ENCODE data around the gene EBI3.
"Not testable (repeated sequence)": the region's sequence is repeated elsewhere in the genome, so short reads cannot be mapped to it uniquely, and the experiment has no call there.

The EBI3 gene

GRCh38 chr19:4228765-4229178, 551 bp upstream of the EBI3 start:
- DNase-seq (ENCODE audit: extremely low read depth, low read depth): no peak
- TF ChIP-seq, protein P1, sequence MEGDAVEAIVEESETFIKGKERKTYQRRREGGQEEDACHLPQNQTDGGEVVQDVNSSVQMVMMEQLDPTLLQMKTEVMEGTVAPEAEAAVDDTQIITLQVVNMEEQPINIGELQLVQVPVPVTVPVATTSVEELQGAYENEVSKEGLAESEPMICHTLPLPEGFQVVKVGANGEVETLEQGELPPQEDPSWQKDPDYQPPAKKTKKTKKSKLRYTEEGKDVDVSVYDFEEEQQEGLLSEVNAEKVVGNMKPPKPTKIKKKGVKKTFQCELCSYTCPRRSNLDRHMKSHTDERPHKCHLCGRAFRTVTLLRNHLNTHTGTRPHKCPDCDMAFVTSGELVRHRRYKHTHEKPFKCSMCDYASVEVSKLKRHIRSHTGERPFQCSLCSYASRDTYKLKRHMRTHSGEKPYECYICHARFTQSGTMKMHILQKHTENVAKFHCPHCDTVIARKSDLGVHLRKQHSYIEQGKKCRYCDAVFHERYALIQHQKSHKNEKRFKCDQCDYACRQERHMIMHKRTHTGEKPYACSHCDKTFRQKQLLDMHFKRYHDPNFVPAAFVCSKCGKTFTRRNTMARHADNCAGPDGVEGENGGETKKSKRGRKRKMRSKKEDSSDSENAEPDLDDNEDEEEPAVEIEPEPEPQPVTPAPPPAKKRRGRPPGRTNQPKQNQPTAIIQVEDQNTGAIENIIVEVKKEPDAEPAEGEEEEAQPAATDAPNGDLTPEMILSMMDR (IDR thresholded peaks at IDR 0.05; ENCODE audit: low read depth, low read length, missing control alignments): no peak
- no peak overlapping the region for H3K4me3 ChIP-seq (replicated peaks; ENCODE audit: low read depth, low read length)

- H3K4me3 ChIP-seq (replicated peaks; ENCODE audit: low read depth, low read length); DNase-seq (ENCODE audit: extremely low read depth, low read depth): not testable (repeated sequence)
Measured at GRCh38 chr19:4230237-4230636, 914 bp downstream of the EBI3 start.

- DNase-seq (ENCODE audit: extremely low read depth, low read depth); H3K4me3 ChIP-seq (replicated peaks; ENCODE audit: low read depth, low read length): not testable (repeated sequence)
Measured at GRCh38 chr19:4231521-4231920, 2.2 kb downstream of the EBI3 start.

GRCh38 chr19:4232139-4232538, 2.8 kb downstream of the EBI3 start:
- not testable (repeated sequence) for H3K4me3 ChIP-seq (replicated peaks; ENCODE audit: low read depth, low read length); DNase-seq (ENCODE audit: extremely low read depth, low read depth)

DNA sequence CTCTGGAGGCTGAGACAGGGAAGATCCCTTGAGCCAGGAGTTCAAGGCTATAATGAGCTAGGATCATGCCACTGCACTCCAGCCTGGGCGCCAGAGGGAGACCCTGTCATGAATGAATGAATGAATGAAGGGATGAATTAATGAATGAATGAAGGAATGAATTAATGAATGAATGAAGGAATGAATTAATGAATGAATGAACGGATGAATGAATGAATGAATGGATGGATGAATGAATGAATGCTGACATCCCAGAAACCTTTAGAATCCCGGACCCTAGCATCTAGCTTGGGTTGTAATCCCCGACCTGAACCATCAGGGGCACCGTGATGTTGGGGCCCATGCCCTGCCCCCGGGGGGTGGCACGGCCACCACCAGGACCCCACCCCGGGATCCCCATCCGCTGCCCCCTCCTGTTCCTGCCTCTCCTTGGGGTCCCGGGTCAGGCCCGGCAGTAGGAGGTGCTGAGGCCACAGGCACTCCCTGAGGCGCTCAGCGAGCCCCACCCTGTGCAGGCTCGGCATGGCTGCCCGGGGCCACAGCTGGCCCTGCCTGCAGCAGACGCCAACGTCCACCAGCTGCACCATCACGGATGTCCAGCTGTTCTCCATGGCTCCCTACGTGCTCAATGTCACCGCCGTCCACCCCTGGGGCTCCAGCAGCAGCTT, 3.4 kb downstream of the EBI3 start:
- TF ChIP-seq, protein P1 (IDR thresholded peaks at IDR 0.05; ENCODE audit: low read depth, low read length, missing control alignments): no peak
- no peak for DNase-seq (ENCODE audit: extremely low read depth, low read depth)
- H3K4me3 ChIP-seq (replicated peaks; ENCODE audit: low read depth, low read length): no peak overlapping the region

DNA sequence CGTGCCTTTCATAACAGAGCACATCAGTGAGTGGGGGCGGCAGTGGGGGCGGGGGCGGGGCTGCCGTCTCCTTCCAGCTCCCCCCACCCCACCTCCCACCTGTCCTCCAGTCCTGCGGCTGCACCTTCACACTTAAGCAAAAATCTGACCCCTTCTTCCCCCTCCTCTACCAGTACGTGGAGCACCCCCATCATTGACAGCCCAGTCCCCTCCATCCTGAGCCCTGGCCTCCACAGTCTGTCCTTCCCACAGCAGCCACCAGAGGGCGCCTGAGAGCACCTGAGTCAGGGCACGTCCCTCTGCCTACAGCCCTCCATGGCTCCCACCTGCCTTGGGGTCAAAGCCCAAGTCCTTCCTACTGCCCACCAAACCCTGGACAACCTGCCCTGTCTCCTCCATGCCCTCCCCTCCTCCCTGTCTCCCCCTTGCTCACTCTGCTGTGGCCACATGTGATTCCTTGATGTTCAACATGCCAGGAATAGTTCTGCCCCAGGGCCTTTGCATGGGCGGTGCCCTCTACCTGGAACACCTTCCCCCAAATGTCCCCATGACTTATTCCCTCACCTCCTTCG, 4.0 kb downstream of the EBI3 start:
- TF ChIP-seq, protein P1 (IDR thresholded peaks at IDR 0.05; ENCODE audit: low read depth, low read length, missing control alignments): peak; percentile 87
- H3K4me3 ChIP-seq (replicated peaks; ENCODE audit: low read depth, low read length): no peak overlapping the region
- DNase-seq (ENCODE audit: extremely low read depth, low read depth): no peak

DNA sequence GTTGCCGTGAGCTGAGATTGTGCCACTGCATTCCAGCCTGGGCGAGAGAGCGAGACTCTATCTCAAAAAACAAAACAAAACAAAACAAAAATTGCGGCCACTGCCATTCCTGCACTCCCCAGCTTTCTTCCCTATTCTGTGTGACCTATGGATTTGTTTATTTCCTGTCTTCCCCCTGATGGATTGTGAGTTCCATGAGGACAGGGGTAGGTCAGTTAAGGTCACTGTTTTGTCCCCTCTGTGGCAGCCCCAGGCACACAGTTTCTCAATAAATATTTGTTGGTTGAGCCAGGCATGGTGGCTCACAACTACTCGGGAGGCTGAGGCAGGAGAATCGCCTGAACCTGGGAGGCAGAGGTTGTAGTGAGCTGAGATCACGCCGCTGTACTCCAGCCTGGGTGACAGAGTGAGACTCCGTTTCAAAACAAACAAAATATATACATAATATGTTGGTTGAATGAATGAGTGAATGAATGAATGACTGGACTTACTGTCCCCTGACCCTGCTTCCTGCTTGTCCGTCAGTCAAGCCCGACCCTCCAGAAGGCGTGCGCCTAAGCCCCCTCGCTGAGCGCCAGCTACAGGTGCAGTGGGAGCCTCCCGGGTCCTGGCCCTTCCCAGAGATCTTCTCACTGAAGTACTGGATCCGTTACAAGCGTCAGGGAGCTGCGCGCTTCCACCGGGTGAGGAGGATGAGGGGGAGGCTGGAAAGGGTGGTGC, 5.0 kb downstream of the EBI3 start:
- TF ChIP-seq, protein P1 (IDR thresholded peaks at IDR 0.05; ENCODE audit: low read depth, low read length, missing control alignments): no peak
- DNase-seq (ENCODE audit: extremely low read depth, low read depth): no peak
- no peak overlapping the region for H3K4me3 ChIP-seq (replicated peaks; ENCODE audit: low read depth, low read length)

- TF ChIP-seq, protein P1 (IDR thresholded peaks at IDR 0.05; ENCODE audit: low read depth, low read length, missing control alignments): no peak
- H3K4me3 ChIP-seq (replicated peaks; ENCODE audit: low read depth, low read length): no peak overlapping the region
- DNase-seq (ENCODE audit: extremely low read depth, low read depth): no peak
Measured at GRCh38 chr19:4234862-4235201, 5.5 kb downstream of the EBI3 start.

DNA sequence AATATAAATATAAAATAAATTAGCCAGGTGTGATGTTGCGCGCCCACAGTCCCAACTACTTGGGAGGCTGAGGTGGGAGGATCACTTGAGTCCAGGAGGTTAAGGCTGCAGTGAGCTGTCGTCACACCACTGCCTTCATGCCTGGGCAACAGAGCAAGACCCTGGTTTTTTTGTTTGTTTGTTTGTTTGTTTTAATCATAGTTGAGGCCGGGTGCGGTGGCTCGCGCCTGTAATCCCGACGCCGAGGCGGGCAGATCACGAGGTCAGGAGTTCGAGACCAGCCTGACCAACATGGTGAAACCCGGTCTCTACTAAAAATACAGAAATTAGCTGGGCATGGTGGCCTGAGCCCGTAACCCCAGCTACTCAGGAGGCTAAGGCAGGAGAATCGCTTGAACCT, 8.2 kb downstream of the EBI3 start:
- not testable (repeated sequence) for DNase-seq (ENCODE audit: extremely low read depth, low read depth); H3K4me3 ChIP-seq (replicated peaks; ENCODE audit: low read depth, low read length)
